Measurements from ENCODE around the gene LZTS3.
"Not testable (repeated sequence)": the region's sequence is repeated elsewhere in the genome, so short reads cannot be mapped to it uniquely, and the experiment has no call there.

Gene LZTS3

DNA sequence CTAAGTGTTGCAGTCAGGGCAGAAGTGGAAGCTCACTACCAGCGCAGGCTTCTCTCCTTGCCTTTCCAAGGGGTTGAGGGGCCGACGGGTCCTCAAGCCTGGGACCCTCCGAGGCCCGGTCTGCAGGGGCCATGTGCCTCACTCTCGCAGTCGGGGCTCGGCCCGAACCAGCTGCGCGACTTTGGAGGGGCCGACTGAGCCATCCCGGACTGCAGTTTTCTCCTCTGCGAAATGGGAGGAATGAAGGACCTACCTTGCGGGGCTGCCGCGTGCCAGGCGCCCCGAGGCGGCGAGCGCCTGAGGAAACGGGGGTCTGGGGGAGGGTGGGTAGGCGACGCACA, 5.6 kb downstream of the LZTS3 start:
- DNase-seq (ENCODE audit: low read depth, low spot score) = no peak

DNA sequence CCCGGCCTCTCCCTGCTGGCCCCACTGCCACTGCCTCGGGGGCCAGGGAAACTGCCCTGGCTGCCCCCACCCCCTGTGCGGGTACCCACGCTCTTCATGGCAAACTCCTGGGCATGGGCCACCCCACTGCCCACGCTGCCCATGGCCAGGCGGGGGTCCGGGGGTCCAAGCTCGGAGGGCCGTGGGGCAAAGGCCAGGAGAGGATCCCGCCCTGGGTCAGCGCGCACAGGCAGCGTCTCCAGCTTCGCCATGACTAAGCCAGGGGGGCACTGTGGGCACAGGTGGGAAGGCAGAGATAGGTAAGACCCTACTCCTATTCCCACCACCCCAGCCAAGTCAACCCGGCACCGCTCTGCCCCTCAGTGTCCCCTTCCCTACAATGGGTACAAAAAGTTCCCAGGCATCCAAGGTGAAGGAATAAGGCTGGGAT, 6.4 kb downstream of the LZTS3 start:
- no peak for DNase-seq (ENCODE audit: low read depth, low spot score)

DNA sequence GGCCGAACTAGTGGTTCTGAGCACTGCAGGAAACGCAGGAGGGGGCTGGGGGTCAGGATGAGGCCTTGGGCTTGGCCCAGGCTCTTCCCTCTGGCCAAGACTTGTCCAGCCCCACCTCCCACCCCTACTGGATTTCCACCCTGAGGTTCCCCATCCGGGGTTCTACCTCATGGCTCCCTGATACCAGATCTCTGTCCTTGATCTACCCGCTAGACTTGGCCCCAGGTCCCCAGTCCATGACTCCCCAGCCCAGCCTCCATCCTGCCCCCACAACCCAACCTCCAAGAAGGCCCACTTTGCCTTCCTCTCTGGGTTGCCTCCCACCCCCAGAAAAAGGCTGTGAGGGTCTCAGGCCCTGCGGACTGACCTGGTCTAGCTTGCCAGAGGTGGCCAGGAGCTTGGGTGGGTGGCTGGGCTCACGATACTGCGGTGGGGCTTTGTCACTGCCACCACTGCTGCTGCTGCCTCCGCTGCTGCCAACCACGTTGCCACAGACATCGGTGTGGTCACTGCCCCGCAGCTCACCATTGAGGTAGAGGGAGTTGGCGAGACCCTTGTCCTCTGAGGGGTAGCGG, 6.9 kb downstream of the LZTS3 start:
- no peak for DNase-seq (ENCODE audit: low read depth, low spot score)

DNA sequence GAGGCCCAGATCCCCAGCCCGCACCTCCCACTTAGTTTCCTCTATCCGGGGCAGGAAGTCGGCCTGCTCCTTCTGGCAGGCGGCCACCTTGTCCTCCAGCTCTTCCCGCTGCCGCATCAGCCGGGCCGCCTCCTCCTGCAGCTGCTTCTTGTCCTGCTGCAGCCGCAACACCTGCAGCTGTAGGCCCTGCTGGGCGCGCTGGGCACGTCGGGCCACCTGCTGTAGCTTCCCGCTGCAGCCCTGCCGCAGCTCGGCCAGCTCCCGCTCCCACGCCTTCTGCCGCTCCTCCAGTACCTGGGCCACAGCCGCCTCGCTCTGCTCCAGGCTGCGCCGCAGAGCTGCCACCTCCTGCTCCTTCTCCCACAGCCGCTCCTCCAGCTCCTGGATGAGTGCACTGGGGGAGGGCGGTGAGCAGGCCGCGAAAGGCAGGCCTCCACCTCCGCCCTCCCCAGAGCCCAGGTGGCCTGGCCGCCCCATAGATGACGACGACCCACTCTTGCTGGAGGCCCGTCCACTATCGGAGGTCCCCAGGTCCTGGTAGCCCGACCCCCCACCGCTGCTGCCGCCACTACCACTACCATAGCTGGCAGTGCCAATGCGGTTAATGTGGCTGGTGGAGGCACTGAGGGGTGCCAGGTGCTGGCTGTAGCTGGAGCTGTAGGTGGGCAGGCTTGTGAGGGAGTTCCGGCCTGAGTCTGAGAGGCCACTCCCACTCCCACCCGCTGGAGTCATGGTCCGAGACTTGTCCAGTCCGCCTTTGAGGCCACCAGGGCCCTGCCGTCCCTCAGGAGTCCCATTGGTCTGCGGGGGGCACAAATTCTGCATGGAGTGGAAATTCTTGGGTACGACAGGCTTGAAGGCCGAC, 7.6 kb downstream of the LZTS3 start:
- no peak for DNase-seq (ENCODE audit: low read depth, low spot score)

DNA sequence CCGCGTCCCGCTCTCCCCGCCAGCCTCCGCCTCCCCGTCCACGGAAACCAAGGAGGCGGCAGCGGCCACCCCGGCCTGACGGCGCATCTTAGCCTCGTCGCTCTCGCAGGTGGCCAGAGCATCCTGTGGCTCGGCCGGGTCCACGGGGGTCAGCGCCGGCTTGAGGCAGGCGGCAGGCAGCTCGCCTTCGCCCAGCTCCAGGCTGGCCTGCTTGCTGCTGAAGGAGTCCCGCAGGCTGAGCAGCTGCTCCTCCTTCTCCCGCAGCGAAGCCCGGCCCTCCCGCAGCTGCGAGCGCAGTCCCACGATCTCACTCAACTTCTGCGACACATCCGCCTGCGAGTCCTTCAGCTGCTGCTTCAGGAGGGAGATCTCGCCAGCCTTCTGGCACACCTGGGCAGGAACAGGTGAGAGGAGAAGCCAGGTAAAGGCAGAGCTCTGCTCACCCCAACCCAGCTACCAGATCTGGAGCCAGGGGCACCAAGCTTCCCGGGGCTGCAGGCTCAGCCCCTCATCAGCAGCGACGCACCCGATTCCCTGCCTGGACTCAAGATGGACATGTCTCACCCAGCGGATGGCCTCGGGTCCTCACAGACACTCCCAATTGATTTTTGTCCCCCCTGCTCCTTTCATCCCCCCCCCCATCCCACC, 8.5 kb downstream of the LZTS3 start:
- no peak for DNase-seq (ENCODE audit: low read depth, low spot score)

DNA sequence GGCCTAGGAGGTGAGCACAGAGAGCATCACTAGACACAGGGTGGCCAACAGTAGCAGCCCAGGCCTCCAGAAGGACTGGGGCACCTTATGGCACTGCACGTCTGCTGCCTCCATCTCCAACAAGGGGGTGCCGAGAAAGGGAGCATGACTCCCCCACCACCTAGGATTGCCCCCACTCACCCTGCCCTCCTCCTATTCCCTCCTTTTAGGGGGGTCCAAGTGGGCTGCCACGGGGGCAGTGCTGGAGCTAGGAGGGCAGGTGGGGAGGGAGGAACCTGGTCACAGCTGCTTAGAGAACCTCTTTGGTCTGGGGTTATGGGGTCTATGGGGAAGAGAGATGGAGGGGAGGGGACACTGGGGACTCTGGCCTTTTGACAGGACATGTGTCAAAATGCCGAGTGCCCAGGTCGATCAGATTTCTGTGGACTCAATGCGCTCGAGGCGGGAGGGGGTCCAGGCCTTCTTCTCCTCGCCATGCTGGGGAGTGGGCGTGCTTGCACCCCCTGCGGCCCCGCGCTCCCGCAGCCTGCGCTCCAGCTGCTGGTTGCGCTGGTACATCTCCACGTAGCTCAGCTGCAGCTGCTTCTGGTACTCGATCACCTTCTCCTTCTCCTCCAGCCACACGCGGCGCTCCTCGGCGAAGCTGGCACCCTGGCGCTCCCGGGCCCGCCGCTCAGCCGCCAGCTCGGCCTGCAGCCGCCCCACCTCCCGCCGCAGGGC, 9.1 kb downstream of the LZTS3 start:
- no peak for DNase-seq (ENCODE audit: low read depth, low spot score)

DNA sequence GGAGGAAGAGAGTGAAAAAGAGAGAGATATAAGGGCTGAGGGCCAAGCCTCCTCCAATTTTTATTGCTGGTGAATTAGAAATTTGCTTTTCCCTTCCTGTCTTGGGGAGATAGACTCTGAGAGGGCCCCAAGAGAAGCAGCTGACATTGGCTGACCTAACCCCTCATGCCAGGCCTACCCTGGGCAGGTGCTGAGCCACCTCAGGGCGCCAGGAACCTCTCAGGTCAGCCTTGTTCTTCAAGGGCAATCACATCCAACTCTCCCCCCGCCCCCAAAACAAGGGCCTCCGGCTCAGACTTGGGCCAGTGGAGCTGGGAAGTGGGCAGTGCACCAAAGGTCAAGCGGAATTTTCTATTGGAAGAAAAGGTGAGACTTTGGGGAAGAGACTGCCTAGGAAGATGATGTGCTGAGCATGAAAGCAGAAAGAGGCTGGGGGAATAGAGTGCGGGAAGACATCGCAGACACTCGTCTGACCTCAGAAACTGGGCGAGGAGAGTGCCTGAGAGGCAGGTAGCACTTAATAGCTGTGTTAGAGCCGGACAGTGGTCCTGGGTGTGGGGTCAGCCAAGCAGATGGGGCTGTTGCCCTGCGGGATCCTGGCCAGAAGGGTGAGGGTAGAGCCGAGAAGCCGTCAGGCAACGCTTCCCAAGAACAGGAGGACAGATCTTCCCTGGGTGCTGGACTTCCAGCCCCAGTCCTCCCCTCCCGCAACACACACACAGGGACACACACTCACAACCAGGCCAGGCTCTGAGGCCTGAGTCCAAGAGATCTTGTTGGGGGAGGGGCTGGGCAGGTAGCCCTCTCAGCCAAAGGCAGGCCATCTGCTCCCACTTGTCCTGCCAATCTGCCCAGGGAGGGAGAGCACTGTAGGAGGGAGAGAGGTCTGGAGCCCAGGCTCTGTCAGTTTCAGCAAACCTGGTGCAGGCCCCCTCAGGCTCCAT, 10.0 kb downstream of the LZTS3 start:
- DNase-seq (ENCODE audit: low read depth, low spot score) = no peak

DNA sequence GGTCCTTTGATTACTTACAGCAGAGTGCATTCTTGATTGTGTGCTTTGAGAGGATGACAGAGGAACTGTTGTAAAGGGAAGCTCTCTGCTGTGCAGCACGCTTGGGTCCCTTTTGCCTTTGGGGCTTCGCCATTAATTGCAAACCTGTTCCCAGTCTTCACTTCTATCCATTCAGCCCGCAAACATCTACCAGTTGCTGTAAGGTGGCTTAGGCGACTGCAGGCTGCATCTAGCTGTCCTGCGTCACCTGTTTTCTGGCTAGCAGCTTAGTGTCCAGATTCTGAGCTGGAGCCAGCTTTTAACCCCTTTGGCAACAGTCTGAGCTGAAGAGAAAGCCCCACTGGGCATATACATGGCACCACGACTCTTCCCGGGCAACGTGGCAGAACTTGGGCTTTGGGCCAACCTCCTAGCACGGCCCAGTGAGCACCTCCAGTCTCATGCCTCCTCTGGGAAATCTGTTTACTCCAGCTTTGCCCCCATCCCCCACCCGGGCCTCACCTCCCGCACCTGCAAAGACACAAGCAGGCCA, 11.2 kb downstream of the LZTS3 start:
- no peak for DNase-seq (ENCODE audit: low read depth, low spot score)

DNA sequence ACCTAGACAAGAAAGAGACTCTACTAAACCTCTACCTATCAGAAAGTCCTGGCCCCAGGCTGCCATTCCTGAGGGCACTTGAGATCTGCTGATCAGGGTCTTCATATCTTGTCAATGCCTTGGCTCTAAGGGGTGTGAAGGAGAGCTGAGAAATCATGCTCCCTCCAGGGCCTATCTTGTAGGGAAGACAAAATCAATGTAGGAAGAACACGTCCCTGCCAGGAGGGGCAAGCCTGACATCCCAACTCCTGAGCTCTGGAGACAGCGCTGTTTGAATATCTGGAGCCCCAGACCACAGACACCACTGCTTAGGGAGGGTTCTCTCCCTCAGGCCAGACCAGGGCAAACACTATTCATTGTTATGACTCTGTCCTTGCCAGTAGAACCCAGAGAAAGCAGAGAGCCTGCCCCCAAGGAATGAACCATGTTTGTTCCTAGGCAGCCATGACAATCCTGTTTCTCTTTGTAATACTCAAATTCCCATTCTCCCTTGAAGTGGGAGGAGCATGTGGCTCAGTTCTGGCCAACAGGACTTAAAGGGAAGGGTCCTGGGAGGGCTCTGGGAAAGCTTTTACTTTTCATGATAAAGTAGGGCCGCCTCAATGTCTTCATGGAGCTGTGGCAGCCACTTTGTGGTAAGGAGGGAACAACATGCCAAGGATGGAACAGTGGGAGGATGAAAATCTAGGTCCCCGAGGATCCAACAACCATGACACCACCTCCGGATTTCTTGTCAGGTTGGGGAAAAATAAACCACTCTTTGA, 11.9 kb downstream of the LZTS3 start:
- no peak for DNase-seq (ENCODE audit: low read depth, low spot score)

DNA sequence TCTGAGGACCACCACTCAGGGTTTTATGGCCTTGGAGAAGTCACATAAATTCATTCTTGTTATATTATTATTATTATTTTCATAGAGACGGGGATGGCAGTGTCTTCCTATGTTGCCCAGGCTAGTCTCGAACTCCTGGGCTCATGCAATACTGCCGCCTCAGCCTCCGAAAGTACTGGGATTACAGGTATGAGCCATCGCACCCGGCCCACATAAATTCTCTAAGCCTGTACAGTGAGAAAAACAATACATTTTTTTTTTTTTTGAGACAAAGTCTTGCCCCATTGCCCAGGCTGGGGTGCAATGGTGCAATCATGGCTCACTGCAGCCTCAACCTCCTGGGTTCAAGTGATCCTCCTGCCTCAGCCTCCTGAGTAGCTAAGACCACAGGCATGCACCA, 12.9 kb downstream of the LZTS3 start:
- no peak for DNase-seq (ENCODE audit: low read depth, low spot score)

DNA sequence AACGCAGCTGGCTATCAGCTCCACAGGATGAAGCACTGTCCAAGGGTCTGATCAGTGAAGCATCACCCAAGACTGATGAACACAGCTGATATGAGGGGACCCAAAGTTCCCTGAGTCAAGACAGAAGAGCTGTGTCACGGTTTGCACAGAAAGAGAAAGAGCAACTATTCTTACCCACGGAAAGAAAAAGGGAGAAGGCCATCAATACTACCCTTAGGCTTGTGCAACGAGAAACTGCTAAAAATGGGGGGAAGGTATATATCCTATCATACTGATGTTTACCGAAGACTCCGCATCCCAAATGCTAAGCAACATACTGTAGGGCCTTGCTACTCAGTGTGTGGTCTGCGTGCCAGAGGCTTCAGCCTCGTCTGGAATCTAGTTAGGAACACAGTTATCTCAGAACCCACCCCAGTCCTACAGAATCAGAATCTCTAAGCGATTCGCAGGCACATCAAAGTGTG, 14.3 kb downstream of the LZTS3 start:
- no peak for DNase-seq (ENCODE audit: low read depth, low spot score)

DNA sequence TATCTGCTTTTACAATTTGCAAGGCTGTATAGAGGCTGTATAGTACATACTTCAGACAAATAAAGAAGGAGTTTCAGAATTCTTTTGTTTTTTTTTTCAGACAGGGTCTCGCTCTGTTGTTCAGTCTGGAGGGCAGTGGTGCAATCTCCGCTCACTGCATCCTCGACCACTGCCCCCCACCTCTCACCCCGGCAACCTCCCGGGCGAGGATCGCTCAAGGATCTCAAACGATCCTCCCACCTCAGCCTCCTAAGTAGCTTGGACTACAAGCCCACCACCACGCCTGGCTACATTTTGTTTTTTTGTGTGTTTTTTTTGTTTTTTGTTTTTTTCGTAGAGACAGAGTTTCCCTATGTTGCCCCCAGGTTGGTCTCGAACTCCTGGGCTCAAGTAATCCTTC, 15.5 kb downstream of the LZTS3 start:
- DNase-seq (ENCODE audit: low read depth, low spot score) = no peak

DNA sequence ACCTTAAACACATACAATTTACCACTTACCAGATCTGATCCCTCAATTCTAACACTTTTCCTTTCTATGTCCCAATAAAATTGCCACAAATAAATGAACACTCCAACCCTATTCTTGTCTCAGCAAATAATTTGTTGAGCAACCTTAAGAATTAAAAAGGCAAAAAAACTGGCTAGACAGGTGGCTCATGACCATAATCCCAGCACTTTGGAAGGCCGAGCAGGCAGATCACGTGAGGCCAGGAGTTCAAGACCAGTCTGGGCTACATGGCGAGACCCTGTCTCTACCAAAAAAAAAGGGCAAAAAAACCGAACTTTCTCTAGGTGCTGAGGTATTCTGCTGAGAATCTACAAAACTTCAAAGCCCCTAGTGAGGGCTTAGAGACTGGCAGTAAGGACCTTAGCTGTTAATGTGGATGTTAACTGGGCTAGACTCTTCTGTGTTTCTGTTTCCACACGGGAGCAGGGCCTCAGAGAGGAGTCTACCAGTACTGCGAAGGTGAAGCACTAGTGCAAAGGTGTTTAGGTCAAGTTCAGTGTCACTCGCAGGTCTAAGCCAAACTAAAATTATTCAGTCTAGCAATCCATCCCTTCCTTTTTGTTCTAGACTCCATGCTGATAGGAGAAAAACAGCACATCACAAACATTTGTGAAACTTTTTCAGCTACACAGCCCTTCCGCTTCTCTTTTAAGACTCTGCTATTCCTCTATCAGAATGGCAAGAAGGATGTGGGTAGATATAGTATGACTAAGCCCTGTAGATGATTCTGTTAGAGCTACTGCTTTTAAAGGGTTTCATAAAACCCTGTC, 16.3 kb downstream of the LZTS3 start:
- no peak for DNase-seq (ENCODE audit: low read depth, low spot score)

DNA sequence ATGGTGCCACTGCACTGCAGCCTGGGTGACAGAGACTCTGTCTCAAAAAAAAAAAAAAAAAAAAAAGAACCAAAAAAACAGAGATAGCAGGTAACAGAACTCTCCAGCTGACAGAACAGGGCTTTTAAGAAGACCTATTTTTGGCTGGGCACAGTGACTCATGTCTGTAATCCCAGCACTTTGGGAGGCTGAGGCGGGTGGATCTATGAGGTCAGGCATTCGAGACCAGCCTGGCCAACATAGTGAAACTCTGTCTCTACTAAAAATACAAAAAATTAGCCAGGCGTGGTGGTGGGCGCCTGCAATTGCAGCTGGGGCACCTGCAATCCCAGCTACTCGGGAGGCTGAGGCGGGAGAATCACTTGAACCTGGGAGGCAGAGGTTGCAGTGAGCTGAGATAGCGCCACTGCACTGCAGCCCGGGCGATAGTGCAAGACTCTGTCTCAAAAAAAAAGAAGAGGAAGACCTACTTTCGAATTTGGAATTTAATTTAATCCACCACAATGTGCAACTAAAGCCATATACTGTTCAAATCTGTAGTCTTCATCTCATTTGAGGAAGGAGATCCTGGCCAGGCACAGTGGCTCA, 21.2 kb downstream of the LZTS3 start:
- not testable (repeated sequence) for DNase-seq (ENCODE audit: low read depth, low spot score)

DNA sequence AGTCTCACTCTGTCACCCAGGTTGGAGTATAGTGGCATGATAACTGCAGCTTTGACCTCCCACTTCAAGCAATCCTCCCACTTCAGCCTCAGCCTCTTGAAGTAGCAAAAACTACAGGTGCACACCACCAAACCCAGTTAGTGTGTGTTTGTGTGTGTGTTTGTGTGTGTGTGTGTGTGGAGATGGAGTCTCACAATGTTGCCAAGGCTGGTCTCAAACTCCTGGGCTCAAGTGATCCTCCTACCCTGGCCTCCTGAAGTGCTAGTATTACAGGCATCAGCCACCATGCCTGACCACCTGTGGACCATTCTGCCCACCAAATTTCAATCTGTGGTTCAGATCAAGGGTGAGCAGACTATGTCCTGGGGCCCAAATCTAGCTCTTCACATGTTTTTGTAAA, 22.4 kb downstream of the LZTS3 start:
- DNase-seq (ENCODE audit: low read depth, low spot score) = no peak

DNA sequence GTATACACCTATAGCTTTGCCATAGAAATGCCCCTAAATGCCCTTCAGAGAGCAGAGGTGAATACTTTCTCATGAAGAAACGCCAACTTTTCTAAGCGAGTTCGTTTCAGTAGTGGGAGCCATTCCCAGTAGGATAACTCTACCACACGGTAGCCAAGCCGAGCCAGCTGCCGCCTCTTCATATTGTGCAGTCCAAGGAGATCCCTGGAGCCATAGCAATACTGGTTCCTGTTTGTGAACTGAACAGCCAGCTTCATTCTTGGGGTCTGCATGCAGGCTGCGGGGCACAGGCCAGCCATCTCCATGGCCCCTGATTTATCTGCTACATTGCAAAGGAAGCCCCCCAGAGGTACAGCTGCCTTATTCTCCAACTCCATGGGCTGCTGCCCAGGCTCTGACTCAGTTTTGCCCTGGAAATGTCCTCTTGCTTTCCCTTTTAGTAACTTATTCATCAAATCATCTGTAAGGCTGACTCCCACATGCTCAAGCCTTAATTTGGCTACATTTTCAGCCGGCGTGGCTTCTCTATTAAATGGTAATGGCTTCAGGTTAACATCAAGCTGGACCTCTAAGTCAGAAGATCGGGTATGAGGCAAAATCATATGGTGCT, 26.5 kb downstream of the LZTS3 start:
- DNase-seq (ENCODE audit: low read depth, low spot score) = no peak

DNA sequence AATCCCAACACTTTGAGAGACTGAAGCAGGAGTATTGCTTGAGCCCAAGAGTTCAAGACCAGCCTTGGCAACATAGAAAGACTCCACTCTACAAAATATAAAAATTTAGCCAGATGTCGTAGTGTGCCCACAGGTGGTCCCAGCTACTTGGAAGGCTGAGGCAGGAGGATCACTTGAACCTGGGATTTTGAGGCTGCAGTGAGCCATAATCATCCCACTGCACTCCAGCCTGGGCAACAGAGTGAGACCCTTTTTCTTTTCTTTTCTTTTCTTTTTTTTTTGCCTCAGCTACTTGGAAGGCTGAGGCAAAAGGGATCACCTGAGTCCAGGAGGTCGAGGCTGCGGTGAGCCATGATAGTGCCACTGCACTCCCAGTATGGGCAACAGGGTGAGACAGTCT, 31.6 kb downstream of the LZTS3 start:
- DNase-seq (ENCODE audit: low read depth, low spot score) = no peak

DNA sequence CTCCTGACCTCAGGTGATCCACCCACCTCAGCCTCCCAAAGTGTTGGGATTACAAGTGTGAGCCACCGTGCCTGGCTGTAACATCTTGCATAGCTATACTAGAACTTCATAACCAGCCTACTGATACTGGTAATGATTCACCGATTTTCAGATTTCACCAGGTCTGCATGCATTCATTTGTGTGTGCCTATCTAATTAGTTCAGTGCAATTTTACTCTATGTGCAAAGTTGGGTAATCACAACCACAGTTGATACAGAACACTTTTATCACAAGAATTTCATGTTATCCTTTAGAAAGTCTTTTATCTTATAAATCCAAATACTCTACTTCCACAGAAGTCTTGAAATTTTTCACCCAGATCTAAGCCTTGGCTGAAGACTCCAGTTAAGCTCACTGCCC, 35.9 kb downstream of the LZTS3 start:
- no peak for DNase-seq (ENCODE audit: low read depth, low spot score)
